NCI-H128 (cell line): Measurements from ENCODE around the gene IFNA13.
"Not testable (repeated sequence)": the region's sequence is repeated elsewhere in the genome, so short reads cannot be mapped to it uniquely, and the experiment has no call there.

Experiments used
- DNase-seq: peaks from one replicate; lab custom pipeline; 2025; ENCODE audit not compliant: unreplicated experiment; lab: John Stamatoyannopoulos, UW

Gene IFNA13

DNA sequence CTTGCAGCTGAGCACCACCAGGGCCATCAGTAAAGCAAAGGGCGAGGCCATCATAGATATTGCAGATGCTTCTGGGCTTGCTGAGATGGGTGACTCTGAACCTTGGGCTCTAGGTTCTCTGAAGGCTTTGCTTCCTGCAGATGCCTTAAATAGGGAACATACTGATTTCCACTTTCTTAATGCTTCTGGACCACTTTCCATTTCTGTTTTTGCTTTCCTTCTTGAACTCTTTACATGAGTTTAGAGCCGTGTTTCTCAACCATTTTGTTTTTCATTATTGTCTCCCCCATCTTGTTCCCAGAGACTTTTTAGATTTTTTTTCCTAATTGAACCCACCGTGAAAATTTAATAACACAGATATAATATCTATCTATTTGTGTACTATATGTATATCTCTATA lies at the start of gene IFNA13:
IFNA13 (minus strand) TSS at position 101 of the 400 bp plus-strand sequence; CDS start at position 54, 47 bp downstream.
- DNase-seq, result no peak

DNA sequence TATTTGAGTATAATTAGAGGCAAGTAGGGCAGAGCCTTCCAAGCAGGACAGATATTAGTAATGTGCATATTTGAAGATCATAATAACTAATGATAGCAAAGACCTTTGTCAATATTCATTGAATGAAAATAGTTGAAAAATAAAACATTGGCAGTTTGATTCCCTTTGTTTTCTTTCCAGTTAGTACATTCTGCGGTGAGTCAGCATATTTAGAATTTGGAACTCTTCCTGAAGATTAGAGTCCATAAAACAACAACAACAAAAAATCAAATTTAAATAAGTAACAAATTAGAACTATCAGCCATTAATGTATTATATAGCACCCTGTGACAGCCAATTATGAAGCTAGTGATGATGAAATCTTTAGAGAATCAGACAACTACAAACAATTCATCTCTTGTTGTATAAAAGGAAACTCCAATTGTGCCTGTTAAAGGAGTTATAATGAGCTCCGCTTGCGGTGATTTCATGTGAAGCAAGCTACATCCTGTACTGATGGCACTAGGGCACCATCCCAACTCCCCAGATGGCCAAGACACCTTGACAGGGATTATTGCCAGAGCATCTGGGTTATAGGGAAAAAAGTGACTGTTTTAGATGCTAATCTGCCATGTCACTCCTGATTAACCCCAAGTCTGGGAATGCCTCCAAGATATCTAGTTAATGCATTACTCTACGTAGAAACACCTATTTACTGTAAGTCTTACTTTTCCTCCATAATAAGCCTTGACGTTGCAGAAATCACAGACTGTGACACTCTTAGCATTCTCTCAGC lies 47.8 kb upstream of the IFNA13 start:
- DNase-seq, result no peak

DNA sequence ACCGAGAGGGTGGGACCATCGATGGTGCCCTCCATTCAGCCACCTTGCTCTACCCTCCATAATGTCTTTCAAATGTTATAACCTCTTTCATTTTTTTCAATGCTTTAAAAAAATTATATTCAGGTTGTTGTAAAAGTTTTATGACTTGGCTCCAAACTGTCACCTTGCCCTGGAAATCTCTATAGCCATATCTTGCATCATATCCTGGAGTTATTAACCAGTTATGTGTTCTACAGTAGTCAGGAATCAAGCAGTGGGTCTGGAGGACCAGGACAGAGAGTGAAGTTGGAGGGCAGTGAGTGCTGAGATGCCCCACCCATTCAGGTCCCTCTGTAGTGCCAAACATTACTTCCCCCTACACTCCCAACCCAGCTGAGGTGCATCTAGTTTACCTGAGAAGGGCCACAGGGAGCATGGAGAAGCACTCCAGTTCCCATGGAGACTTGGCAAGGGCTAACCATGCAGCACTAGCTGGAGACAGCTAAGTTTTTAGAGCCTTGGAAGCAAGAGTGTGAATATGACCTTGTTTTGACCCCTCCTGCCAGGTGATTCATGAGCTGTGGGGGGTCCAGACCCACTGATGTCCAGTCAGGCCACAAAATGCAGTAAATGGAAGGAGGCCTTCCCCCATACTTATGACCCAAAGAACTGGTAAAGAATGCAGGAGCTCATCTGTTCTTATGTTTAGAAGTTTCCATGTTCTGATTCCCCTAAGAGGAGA lies 46.5 kb upstream of the IFNA13 start:
- DNase-seq, result no peak

DNA sequence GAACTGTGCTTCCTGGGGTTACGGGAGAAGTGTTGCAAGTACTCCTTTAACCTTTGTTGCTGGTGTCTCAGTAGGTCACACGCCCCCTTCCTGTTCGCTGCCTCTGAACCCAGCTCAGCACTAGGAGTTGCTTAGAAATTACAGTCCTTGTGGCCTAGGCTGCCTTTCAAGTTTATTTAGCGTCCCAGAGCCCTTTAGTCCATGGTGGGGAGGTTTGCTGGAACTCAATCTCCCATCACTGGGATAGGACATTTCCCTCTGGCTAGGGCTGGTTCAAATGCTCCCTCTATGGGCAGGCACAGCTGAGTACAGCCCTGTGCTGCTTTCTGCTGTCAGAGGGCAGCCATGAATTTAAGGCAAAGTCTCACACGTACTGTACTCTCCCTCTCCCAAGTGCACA lies 45.8 kb upstream of the IFNA13 start:
- DNase-seq, result no peak

DNA sequence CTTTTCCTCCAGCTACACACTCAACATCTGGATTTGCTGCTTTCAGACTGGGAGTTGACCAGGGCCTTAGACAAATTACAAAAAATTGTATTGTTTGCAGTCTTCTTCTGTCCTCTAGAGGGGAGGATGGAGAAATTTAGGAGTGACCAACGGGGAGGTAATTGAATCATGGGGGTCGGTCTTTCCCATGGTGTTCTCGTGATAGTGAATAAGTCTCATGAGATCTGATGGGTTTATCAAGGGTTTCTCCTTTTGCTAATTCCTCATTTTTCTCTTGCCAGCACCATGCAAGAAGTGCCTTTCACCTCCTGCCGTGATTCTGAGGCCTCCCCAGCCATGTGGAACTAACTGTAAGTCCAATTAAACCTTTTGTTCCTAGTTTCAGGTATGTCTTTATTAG lies 45.3 kb upstream of the IFNA13 start:
- DNase-seq, result no peak

DNA sequence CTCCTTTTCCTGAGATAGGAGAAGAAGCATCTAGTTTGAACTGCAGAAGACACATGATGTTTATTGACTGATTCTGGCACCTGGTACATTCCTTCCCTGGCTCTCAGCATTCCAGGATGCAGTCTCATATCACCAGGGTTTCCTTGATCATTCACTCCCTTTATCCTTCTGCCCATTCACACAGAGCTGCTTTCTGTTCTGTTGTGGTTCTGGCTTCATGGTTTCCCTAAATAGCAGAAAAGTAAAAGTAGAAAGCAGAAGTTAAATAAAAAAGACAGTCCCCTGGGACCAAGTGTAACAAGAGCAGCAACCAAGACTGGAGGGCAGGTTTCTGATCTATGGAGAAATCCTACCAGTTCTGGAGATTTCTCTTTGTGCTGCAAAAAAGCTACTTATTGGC lies 44.2 kb upstream of the IFNA13 start:
- no peak for DNase-seq

DNA sequence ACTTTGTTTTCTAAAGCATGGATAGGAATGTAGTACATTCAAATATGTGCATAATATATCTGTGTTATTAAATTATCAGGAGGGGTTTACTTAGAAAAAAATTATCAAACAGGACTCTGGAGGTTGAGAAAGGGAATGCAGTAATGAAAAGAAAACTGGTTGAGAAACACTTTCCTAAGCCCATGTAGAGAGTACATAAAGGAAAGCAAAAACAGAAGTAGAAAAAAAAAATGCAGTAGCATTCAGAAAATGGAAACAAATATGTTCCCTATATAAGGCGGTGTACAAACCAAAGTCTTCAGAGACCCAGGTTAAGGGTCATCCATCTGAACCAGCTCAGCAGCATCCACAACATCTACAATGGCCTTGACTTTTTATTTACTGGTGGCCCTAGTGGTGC lies 41.0 kb upstream of the IFNA13 start, which contains the start of gene IFNA8:
IFNA8 (plus strand) TSS at position 301 of the 400 bp plus-strand sequence; CDS start at position 361, 60 bp downstream.
- no peak for DNase-seq

DNA sequence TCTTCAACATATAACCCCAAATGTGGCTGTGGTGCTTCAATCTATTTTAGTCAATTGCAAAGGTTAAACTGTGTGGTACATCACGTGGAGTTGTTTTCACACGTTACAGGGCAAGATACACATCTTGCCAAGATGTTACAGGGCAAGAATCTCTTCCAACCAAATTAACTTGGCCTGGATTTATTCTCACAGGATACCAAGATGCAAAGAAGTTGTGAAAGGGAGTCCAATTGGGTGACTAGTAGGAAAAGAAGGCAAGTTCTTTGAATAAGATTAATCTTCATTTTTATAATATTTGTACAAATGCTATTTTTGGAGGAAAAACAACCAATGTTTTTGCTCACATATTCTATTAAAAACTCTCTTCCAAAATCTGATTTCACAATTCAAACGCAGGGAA lies 36.3 kb upstream of the IFNA13 start:
- DNase-seq, result no peak

DNA sequence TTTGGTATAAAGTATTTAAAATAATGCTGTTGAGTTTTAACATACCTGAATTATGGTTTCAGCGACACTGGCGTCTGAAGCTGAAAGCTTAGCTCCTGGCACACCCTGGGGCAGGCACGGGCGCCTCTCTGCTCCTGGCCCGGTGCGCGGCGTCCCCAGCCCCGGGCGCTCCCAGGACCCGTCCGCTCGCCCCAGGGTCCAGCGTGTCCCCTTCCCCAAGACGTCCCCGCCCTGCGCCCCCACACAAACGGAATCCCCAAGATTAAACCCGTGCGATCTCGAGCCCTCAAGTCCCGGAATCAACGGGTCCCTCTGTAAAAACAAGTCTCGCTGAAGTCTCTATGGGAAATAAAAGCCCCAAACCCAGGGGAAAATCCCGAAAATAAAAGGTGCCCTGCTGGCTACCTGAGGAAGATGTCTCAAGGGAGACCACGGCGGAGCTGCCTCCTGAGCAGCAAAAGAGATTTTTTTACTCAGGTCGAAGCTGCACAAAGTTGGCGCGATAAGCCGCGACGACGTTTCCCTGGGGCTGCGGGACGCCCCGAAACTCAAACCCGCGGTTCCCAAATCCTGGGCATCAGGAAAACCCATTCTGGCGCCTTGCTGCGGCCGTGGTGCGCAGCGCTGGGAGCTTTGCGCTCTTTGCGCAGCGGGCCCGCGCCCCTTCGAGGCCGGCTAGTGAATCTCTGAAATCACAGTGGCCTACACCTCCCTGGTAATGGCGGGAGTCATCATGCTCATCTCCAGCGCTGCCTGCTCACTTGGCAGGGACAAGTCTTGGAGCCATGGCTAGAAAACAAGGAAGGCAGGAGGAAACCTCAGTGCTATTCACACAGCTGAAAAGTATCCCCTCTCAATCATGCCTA lies 34.8 kb upstream of the IFNA13 start:
- no peak for DNase-seq

DNA sequence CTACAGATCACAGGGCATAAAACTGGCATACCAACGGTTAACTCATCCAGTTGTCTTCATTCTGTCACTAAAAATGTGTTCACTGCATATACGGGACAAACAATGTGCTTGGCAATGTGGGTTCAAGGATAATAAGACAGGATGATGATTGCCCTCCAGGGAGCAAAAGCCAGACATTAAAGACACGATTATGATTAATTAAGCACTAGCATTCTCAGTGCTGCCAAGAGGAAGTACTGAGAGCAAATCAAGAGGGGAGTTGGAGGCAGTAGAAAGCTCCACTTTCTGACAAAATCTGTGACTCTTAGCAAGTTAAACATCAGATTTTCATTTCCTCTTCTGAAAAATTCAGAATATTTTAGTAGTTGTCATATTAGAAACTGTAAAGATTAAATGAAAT lies 32.1 kb upstream of the IFNA13 start:
- DNase-seq, result no peak

DNA sequence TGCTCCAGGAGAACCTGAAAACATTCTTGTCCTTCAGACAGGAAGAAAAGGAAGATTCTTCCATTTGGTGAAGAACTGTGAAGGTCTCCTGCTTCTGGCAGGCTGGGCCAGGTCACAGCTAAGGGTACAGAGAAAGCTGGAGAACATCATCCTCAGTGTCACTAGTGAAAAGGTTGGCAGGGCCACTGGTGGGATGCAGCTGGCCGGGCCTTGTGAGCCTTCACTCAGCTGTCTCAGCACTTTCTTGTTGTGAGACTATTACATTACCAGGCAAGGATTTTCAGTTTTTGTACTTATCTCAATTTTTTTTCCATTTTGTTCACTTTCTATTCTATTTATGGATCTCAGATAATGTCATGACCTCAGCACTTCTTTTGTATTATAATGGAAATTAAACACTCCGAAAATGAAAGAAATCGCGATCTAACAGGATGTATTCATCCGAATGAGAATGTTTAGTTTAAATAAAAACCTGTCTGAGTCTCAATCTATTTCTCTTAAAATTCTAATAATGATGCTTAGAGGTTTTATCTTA lies 31.2 kb upstream of the IFNA13 start:
- DNase-seq, result no peak

DNA sequence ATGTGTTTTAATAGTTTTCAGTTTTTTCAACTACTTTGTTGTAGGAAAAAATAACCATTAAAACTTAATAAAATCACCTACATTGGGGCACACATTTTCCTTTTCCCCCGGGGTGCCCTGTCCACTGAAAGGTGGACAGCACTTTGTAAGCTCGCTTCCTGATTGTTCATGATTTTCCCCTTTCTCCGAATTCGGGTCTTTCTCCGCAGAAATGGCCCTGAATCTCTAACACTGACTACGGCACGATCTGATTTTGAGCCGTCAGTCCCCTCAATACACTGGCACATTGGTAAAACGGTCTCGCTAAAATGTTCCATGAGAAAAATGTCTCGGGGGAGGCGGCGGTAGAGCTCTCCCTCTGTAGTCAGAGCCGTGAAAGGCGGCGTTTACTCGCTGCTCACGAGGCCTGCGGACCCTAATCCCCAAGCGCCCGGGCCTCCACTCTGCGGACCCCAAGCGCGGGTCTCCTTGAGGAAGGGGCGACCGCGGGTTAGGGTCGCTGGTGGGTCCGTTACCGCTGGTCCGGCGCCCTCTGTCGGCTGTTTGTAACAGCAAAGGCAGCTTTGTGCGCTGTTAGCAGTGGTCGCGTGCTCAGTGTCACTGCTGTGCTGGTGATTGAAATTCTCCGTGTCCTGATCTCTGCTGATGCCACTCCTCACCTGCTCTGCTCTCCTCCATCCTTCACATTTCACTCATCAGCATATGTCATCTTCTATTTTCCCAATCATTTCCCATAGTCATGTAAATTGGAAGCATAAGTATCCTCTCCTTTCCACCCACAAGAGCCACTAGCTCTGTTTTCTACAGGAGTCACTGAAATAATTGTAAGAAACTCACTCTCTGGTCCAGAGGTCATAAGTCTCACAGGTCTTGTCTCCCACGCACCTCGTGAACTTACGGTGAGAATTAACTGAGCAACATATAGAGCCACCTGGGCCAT lies 28.2 kb upstream of the IFNA13 start:
- DNase-seq, result no peak

DNA sequence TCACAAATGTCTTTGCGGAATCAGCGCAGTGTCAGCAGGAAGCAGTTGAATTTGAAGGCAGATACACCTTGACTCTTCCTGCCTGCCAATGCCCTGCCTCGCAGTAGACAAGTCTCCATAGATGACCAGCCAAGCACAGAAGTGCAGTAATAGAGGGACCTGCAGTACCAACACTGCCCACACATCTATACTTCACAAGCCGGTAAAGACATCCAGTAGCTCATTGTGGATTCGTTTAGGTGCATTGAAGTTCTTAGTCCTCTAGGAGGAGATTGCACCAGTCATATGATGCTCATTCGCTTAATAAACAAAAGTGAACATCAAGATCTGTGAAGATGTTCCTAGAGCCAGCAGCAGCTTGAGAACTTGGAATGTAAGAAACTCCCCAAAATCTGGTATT lies 24.4 kb upstream of the IFNA13 start:
- no peak for DNase-seq

DNA sequence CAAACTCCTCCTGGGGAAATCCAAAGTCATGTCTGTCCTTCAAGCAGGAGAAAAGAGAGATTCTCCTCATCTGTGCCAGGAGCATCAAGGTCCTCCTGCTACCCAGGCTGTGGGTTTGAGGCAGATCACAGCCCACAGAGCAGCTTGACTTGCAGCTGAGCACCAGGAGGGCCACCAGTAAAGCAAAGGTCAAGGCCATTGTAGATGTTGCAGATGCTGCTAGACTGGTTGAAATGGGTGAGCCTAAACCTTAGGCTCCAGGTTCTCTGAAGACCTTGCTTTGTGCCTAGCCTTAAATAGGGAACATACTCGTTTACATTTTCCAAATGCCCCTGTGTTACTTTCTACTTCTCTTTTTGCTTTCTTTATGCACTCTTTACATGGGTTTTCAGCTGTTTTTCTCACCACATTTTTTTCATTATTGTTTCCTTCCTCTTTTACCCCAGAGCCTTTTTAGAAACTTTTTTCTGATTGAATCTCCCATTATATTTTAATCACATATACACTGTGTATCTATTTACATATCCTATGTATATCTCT lies 17.3 kb upstream of the IFNA13 start, which contains the start of gene IFNA2:
IFNA2 (minus strand) TSS at position 268 of the 540 bp plus-strand sequence; CDS start at position 199, 69 bp downstream.
- no peak for DNase-seq

DNA sequence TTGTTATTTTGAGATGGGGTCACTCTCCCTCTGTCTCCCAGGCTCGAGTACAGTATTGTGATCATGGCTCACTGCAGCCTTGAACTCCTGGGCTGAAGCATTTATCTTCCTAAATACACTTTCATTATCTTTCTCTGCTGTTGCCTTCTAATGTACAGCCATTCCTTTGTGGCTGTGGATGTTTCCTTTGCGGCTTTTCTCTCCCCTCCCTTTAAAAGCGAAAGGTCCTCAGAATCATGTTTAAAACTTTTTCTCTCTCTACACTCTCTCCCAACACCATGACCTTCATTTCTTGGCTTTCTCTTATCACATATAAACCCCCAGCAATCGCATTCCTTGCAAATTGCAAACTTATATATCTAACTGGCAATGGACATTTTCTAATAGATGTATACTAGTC lies 15.8 kb upstream of the IFNA13 start:
- no peak for DNase-seq

DNA sequence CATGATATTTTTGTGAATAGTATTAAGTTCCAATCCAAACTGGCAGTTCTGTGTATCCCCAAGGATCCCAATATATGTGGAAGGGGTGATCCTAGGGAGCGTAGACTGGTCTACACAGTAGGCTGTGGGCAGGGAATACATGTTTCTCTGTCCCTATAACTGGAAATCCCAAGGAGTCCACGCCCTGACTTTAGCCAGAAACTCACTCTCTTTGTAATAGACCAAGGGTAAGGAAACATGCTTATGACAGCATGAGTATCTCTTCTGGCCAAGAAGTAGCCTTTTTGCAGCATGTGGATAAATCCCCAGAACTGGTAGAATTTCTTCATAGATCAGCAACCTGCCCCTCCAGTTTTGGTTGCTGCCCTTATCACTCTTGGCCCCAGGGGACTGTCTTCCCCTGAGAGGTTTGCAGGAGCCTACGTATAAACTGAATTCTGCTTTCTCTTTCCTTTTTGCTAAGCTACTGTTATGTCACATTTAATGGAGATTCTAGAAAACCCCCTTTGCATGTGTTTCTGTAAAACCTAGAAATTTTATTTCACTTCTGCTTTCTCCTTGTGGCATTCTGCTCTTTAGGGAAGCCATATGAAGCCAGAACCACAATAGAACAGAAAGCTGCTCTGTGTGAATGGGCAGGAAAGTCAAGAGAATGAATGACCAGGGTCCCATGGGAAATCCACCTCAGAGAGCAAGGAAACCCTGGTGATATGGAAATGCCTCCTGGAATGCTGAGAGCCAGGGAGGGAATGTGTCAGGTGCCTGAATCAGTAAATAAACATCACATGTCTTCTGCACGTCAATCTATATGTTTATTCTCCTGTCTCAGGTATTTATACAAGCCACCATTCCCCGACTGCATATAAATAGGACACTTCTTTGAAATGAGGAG lies 13.8 kb upstream of the IFNA13 start:
- no peak for DNase-seq

DNA sequence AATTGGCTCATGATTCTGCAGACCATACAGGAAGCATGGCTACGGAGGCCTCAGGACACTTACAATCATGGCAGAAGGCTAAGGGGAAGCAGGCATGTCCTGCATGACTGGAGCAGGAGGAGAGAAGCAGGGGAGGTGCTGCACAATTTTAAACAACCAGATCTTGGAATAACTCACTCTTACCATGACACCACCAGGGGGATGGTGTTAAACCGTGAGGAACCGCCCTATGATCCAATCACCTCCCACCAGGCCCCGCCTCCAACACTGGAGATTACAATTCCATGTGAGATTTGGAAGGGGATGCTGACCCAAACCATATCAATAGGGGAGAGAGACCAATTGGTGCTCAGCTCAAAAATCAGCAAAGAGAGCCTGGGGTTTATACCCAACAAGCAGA lies 3.6 kb upstream of the IFNA13 start:
- DNase-seq, result not testable (repeated sequence)

DNA sequence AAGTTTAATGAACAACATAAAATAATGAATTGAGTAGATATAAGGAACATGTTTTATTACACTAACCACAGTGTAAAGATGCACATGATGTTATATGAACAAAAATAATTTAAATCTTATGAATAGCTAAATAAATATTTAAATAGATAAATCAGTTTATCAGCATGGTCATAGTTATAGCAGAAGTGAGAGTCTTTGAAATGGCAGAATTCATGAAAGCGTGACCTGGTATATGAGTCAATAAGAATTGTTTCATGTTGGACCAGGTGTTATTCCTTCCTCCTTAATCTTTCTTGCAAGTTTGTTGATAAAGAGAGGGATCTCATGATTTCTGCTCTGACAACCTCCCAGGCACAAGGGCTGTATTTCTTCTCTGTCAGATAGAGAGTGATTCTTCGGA lies 688 bp downstream of the IFNA13 start:
- not testable (repeated sequence) for DNase-seq

DNA sequence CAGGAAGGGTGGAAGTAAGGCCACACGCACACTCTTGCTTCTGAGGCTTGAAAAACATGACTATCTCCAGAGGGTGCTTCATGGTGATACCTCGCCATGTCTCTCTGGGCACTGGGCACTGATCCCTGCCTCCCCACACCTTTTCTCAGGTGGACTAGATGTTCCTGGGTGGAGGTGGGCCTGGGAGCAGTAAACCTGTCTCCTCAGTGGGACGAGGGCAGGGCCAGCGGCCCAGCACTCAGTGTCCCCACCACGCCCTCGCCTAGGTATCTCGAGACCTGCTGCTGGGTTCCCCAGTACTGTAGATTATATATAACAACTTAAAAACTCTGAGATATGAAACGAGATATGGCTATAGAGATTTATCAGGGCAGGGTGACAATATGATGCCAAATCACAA lies 5.6 kb downstream of the IFNA13 start:
- no peak for DNase-seq
